HepG2 (cell line): ENCODE results near the gene CBX5. TPM values are rescaled to one million over a fixed set of nuclear protein-coding genes. Genes with fewer than 3 reads are reported as not detected.

Source experiments
- ATF1 ChIP-seq: IDR thresholded peaks from 2 replicates; pipeline ENCODE4 v1.6.1; 2016; ENCODE audit warnings: mild to moderate bottlenecking, control low read depth
- HOXA5 ChIP-seq: sonication (generic); formaldehyde crosslinking; IDR thresholded peaks from 2 replicates; pipeline ENCODE4 v1.4.0; 2020; ENCODE audit warnings: missing genetic modification reagents
- KLF15 ChIP-seq: sonication (generic); formaldehyde crosslinking; IDR thresholded peaks from 2 replicates; pipeline ENCODE4 v1.8.1; 2023; ENCODE audit warnings: borderline replicate concordance, mild to moderate bottlenecking, inconsistent platforms, missing genetic modification reagents, mixed read lengths
- MXD1 ChIP-seq: sonication (generic); formaldehyde crosslinking; IDR thresholded peaks from 2 replicates; pipeline ENCODE4 v1.4.0; 2020; ENCODE audit warnings: mild to moderate bottlenecking, missing genetic modification reagents
- PAX8 ChIP-seq: sonication (generic); formaldehyde crosslinking; IDR thresholded peaks from 2 replicates; pipeline ENCODE4 v1.8.0; 2022; ENCODE audit warnings: mild to moderate bottlenecking, missing genetic modification reagents, borderline replicate concordance
- PREB ChIP-seq: sonication (generic); formaldehyde crosslinking; IDR thresholded peaks from 2 replicates; pipeline ENCODE4 v1.4.0; 2020; ENCODE audit warnings: missing genetic modification reagents
- PRMT3 ChIP-seq: sonication (generic); formaldehyde crosslinking; IDR thresholded peaks from 2 replicates; pipeline ENCODE4 v1.8.1; 2022; ENCODE audit warnings: low read depth, mild to moderate bottlenecking, moderate library complexity, missing genetic modification reagents, borderline replicate concordance
- RFXANK ChIP-seq: IDR thresholded peaks from 2 replicates; pipeline ENCODE4 v1.6.1; 2016
- SATB2 ChIP-seq: sonication (generic); formaldehyde crosslinking; IDR thresholded peaks from 2 replicates; pipeline ENCODE4 v1.5.0; 2020; ENCODE audit warnings: missing genetic modification reagents
- UBTF ChIP-seq: sonication (generic); formaldehyde crosslinking; IDR thresholded peaks from 2 replicates; pipeline ENCODE4 v1.4.0; 2020; ENCODE audit warnings: mild to moderate bottlenecking, missing genetic modification reagents
- ZBTB3 ChIP-seq: sonication (generic); formaldehyde crosslinking; IDR thresholded peaks from 2 replicates; pipeline ENCODE4 v1.4.0; 2020; ENCODE audit warnings: low read depth, mild to moderate bottlenecking, moderate library complexity, missing genetic modification reagents, borderline replicate concordance
- ZBTB7A ChIP-seq: sonication (generic); formaldehyde crosslinking; IDR thresholded peaks from 2 replicates; pipeline ENCODE4 v1.8.0; 2022; ENCODE audit warnings: mild to moderate bottlenecking, missing genetic modification reagents
- ZMAT5 ChIP-seq: sonication (generic); formaldehyde crosslinking; IDR thresholded peaks from 2 replicates; pipeline ENCODE4 v1.5.0; 2020; ENCODE audit warnings: mild to moderate bottlenecking, low read depth, missing genetic modification reagents, borderline replicate concordance
- ZNF235 ChIP-seq: sonication (generic); formaldehyde crosslinking; IDR thresholded peaks from 2 replicates; pipeline ENCODE4 v1.8.1; 2023; ENCODE audit warnings: mild to moderate bottlenecking, missing genetic modification reagents, borderline replicate concordance
- ZNF318 ChIP-seq: sonication (generic); formaldehyde crosslinking; IDR thresholded peaks from 2 replicates; pipeline ENCODE4 v1.4.0; 2020; ENCODE audit warnings: mild to moderate bottlenecking, missing genetic modification reagents
- ZSCAN12 ChIP-seq: sonication (generic); formaldehyde crosslinking; IDR thresholded peaks from 2 replicates; pipeline ENCODE4 v1.9.0; 2021; ENCODE audit warnings: mild to moderate bottlenecking, missing genetic modification reagents
- polyA plus RNA-seq, 8 experiments: library from polyadenylated mRNA; depleted of rRNA in 3 of 8; stranded (reverse) in 7 of 8; unstranded in 1 of 8; fragments of >200 nt; fragmentation: Illumina TruSeq in 4 of 8; extraction: Trizol in 4 of 8; gene quantifications; 2 replicates each; pipeline versions ENCODE4 v1.2.1 to v1.2.3, GENCODE V29; 2011 to 2016; ENCODE audit warnings: low read depth in 4 of 8, missing spikeins in 1 of 8, mixed read lengths in 1 of 8; ENCODE audit not compliant: insufficient read depth in 1 of 8
- total RNA-seq, 5 experiments: library from RNA; depleted of rRNA; stranded (reverse); fragments of >200 nt; fragmentation: Illumina TruSeq; extraction: Trizol; gene quantifications; 2 replicates each; pipeline ENCODE4 v1.2.3, GENCODE V29; 2016; ENCODE audit warnings: low read depth in 1 of 5

The CBX5 gene
- total and polyA plus RNA-seq, 2 of the 13 experiments (the other 11 are each of a cell fraction or from before 2014, with no cell fraction given), result 16.0 to 22.2 TPM

- TF ChIP-seq PREB (CRISPR knock-in tag) (no peak), HOXA5 (CRISPR knock-in tag) (peak; percentile 56), MXD1 (CRISPR knock-in tag) (peak; percentile 60; the same call in 1 of the 2 replicates), ZBTB7A (no peak), ATF1 (CRISPR knock-in tag) (no peak), ZSCAN12 (peak; percentile 62; the same call in 1 of the 2 replicates), PRMT3 (CRISPR knock-in tag) (no peak), UBTF (peak; percentile 68), PAX8 (CRISPR knock-in tag) (no peak), ZBTB3 (CRISPR knock-in tag) (no peak), ZNF235 (CRISPR knock-in tag) (peak; percentile 76; the same call in 1 of the 2 replicates), ZNF318 (CRISPR knock-in tag) (no peak), SATB2 (CRISPR knock-in tag) (0 out of 2 replicates have a peak, but pooled peaks have one; percentile 57), RFXANK (CRISPR knock-in tag) (no peak; the same call in 1 of the 2 replicates), KLF15 (CRISPR knock-in tag) (no peak; the same call in 1 of the 2 replicates), ZMAT5 (no peak)
These were observed at the start of gene CBX5 (continued) for GRCh38 chr12:54279632-54280467.
